ENCODE results near the gene HNRNPH3.

The HNRNPH3 gene

DNA sequence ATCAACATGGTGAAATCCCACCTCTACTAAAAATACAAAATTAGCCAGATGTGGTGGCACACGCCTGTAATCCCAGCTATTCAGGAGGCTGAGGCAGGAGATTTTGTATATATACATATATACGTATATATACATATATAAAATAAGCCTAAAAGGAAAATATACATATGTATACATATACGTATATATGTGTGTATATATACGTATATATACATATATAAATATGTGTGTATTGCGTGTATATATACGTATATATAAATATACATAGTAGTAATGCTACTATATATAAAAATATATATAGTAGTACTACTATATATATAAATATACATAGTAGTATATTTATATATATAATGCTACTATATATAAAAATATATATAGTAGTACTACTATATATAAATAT lies 27.3 kb downstream of the HNRNPH3 start:
- no peak for DNase-seq (ENCODE audit: low read depth)
- Histone ChIP-seq H3K4me3 (ENCODE audit: low read length) (no peak overlapping the region), H3K9ac (ENCODE audit: low read length) (no peak overlapping the region), H3K27me3 (replicated peaks; ENCODE audit: control insufficient read depth, insufficient read depth, low read length) (no peaks in the 10 kb centered on the region), H3K4me1 (ENCODE audit: control insufficient read depth, insufficient read depth, low read length) (peaks cover 4% of the 10 kb centered on the region), H3K9me3 (ENCODE audit: control insufficient read depth, low read length) (no peaks in the 10 kb centered on the region), H3K36me3 (ENCODE audit: control insufficient read depth, insufficient read depth, low read length, severe bottlenecking) (peaks cover 55% of the 10 kb centered on the region)

DNA sequence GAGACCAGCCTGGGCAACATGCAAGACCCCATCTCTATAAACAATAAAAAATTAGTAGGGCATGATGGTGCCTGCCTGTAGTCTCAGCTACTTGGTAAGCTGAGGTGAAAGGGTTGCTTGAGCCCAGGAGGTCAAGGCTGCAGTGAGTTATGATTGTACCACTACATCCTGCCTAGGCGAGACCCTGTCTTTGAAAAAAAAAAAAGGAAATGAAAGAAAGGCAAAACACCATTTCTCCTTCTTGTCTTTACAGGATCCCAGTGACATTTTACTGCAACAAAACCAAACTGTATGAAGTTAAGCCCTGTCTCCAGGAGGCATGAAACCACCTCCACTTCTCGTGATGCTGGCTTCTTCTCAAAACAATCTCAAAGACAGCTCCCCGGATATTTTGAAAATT lies 30.7 kb downstream of the HNRNPH3 start:
- Histone ChIP-seq H3K36me3 (ENCODE audit: control insufficient read depth, insufficient read depth, low read length, severe bottlenecking) (peaks cover 54% of the 10 kb centered on the region), H3K4me3 (ENCODE audit: low read length) (no peak overlapping the region), H3K9ac (ENCODE audit: low read length) (no peak overlapping the region), H3K27me3 (replicated peaks; ENCODE audit: control insufficient read depth, insufficient read depth, low read length) (no peaks in the 10 kb centered on the region), H3K9me3 (ENCODE audit: control insufficient read depth, low read length) (no peaks in the 10 kb centered on the region), H3K4me1 (ENCODE audit: control insufficient read depth, insufficient read depth, low read length) (peaks cover 15% of the 10 kb centered on the region)
- DNase-seq (ENCODE audit: low read depth), result no peak

DNA sequence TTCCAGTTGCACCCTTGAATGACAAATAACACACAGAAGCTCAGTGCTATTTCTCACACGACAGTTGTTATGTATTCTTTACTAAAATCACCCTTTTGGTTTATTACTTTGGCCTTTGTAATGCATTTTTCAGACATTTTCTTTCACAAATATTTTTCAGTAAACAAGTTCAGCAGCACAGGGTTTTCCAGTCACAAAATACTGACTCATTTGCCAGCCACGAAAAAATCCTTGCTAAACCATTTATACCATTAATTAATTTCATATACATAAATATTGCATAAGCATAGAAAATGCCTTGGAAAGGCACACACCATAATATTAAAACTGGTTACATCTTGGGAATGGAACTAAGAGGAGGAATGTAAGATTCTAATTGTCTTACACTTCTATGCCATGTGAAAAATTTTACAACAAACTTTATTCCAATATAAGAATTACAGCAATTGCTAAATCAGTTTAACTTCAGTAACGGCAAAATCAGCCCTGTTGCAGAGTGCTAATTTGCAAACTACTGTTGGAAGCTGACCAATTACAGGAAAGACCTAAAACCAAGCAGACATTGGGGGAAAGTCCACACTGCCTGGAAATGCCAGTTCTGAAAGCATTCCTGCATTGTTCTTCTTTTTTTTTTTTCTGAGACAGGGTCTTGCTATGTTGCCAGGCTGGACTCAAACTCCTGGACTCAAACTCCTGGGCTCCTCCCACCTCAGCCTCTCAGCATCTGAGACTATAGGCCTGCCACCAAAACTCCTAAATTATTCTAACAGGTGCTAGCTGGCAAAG lies 32.4 kb downstream of the HNRNPH3 start:
- Histone ChIP-seq H3K4me3 (ENCODE audit: low read length) (no peak overlapping the region), H3K9ac (ENCODE audit: low read length) (no peak overlapping the region), H3K27me3 (replicated peaks; ENCODE audit: control insufficient read depth, insufficient read depth, low read length) (no peaks in the 10 kb centered on the region), H3K36me3 (ENCODE audit: control insufficient read depth, insufficient read depth, low read length, severe bottlenecking) (peaks cover 46% of the 10 kb centered on the region), H3K4me1 (ENCODE audit: control insufficient read depth, insufficient read depth, low read length) (peaks cover 15% of the 10 kb centered on the region), H3K9me3 (ENCODE audit: control insufficient read depth, low read length) (no peaks in the 10 kb centered on the region)
- DNase-seq (ENCODE audit: low read depth), result no peak

DNA sequence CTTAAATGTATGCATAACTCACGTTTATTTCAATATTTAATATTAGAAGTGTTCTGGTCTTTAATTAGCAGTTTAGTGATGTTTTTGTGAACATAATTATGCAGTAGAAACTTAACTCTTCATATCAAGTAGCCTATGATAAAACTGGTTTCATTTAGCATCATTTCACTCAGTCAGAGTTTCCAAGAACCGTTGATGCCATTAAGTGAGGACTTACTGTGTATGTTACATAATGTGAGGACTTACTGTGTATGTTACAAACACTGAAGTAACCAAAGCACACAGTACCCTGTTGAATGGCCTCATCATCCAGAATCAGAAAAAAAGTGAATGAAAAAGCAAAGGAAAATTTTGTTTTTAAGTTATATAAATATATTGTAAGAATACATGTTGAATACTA lies 33.7 kb downstream of the HNRNPH3 start:
- Histone ChIP-seq H3K27me3 (replicated peaks; ENCODE audit: control insufficient read depth, insufficient read depth, low read length) (no peaks in the 10 kb centered on the region), H3K36me3 (ENCODE audit: control insufficient read depth, insufficient read depth, low read length, severe bottlenecking) (peaks cover 55% of the 10 kb centered on the region), H3K4me1 (ENCODE audit: control insufficient read depth, insufficient read depth, low read length) (peaks cover 15% of the 10 kb centered on the region), H3K9ac (ENCODE audit: low read length) (no peak overlapping the region), H3K4me3 (ENCODE audit: low read length) (no peak overlapping the region), H3K9me3 (ENCODE audit: control insufficient read depth, low read length) (no peaks in the 10 kb centered on the region)
- no peak for DNase-seq (ENCODE audit: low read depth)

DNA sequence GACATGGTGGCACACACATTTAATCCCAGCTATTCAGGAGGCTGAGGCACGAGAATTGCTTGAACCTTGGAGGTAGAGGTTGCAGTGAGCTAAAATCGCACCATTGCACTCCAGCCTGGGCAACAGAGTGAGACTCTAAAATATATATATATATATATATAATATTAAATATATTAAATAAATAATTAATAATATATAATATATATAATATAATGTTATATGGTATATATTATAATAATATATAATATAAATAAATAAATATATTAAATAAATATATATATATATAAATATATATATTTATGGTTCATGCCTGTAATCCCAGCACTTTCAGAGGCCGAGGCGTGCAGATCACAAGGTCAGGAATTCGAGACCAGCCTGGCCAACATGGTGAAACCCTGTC lies 34.7 kb downstream of the HNRNPH3 start:
- Histone ChIP-seq H3K4me3 (ENCODE audit: low read length) (no peak overlapping the region), H3K36me3 (ENCODE audit: control insufficient read depth, insufficient read depth, low read length, severe bottlenecking) (peaks cover 50% of the 10 kb centered on the region), H3K4me1 (ENCODE audit: control insufficient read depth, insufficient read depth, low read length) (peaks cover 15% of the 10 kb centered on the region), H3K9ac (ENCODE audit: low read length) (no peak overlapping the region), H3K27me3 (replicated peaks; ENCODE audit: control insufficient read depth, insufficient read depth, low read length) (no peaks in the 10 kb centered on the region), H3K9me3 (ENCODE audit: control insufficient read depth, low read length) (peaks cover 1% of the 10 kb centered on the region)
- DNase-seq (ENCODE audit: low read depth), result no peak

DNA sequence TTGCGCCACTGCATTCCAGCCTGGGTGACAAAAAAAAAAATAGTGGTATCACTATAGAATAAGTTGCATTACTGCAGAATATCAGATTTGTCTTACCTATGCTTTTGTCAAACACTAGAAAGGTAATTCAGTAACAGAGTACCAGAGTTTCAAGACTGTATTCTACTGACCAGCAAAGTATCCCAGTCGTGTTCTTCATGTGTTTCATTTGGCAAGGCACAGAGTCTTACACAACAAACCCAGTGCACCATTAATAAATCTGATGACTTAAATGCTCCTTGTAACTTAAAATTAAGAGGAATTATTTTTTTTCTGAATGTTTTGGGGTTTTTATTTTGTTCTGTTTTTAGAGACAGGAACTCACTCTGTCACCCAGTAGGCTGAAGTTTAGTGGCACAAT lies 35.3 kb downstream of the HNRNPH3 start:
- no peak overlapping the region for H3K4me3 ChIP-seq (ENCODE audit: low read length)
- DNase-seq (ENCODE audit: low read depth), result no peak
- peaks cover 15% of the 10 kb centered on the region for H3K4me1 ChIP-seq (ENCODE audit: control insufficient read depth, insufficient read depth, low read length)
- H3K9ac ChIP-seq (ENCODE audit: low read length), result no peak overlapping the region
- H3K36me3 ChIP-seq (ENCODE audit: control insufficient read depth, insufficient read depth, low read length, severe bottlenecking), result peaks cover 50% of the 10 kb centered on the region
- H3K27me3 ChIP-seq (replicated peaks; ENCODE audit: control insufficient read depth, insufficient read depth, low read length), result no peaks in the 10 kb centered on the region
- peaks cover 7% of the 10 kb centered on the region for H3K9me3 ChIP-seq (ENCODE audit: control insufficient read depth, low read length)

DNA sequence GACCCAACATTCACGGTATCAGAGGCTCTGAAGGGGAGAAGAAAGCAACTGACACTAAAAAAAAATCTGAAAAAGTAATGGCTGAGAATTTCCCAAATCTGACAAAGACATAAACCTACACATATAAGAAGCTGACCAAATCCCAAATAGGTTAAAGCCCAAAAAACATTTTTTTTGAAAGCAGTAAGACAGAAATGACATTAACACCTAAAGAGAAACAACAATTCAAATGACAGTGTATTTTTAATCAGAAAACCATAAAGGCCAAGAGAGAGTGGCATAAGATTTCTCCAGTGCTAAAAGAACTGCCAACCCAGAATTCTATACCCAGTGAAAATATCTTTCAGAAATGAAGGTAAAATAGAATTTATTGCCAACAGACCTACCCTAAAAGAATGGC lies 39.7 kb downstream of the HNRNPH3 start:
- no peak for DNase-seq (ENCODE audit: low read depth)
- Histone ChIP-seq H3K36me3 (ENCODE audit: control insufficient read depth, insufficient read depth, low read length, severe bottlenecking) (peaks cover 55% of the 10 kb centered on the region), H3K4me3 (ENCODE audit: low read length) (no peak overlapping the region), H3K27me3 (replicated peaks; ENCODE audit: control insufficient read depth, insufficient read depth, low read length) (no peaks in the 10 kb centered on the region), H3K9me3 (ENCODE audit: control insufficient read depth, low read length) (peaks cover 17% of the 10 kb centered on the region), H3K4me1 (ENCODE audit: control insufficient read depth, insufficient read depth, low read length) (peaks cover 6% of the 10 kb centered on the region), H3K9ac (ENCODE audit: low read length) (no peak overlapping the region)

DNA sequence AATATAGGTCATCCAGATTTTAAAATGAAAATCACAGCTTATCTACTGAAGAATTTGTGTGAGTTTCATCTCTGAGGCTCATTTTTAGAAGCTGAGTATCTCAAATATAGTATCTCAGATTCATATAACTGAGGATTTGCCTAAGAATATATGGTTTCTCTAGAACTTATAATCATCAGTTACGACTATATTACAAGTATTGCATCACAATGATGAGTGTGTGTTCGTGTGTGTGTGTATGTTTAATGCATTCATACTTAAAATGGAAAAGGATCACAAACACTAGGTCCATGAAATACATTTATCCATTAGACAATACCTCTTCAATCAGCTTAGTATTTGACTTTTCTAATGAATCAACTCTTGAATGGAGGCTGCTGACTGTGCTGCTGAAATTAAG lies 53.9 kb downstream of the HNRNPH3 start:
- Histone ChIP-seq H3K36me3 (ENCODE audit: control insufficient read depth, insufficient read depth, low read length, severe bottlenecking) (peaks cover 83% of the 10 kb centered on the region), H3K9me3 (ENCODE audit: control insufficient read depth, low read length) (no peaks in the 10 kb centered on the region), H3K4me3 (ENCODE audit: low read length) (no peak overlapping the region), H3K27me3 (replicated peaks; ENCODE audit: control insufficient read depth, insufficient read depth, low read length) (no peaks in the 10 kb centered on the region), H3K9ac (ENCODE audit: low read length) (no peak overlapping the region), H3K4me1 (ENCODE audit: control insufficient read depth, insufficient read depth, low read length) (no peaks in the 10 kb centered on the region)
- no peak for DNase-seq (ENCODE audit: low read depth)
